Stimulated activated CD4-positive, alpha-beta T cell treated with anti-CD3 and anti-CD28 coated beads, Interleukin-1b, Interleukin-23, amount 100 ng/mL, for 1 hour (primary cell): Measurements from ENCODE around the gene CHFR.
A peak's percentile ranks its signal among the peaks of the same experiment; 100 is the strongest.
"Not testable (repeated sequence)": the region's sequence is repeated elsewhere in the genome, so short reads cannot be mapped to it uniquely, and the experiment has no call there.

Experiments used
- DNase-seq, 2 donors: peaks; one replicate each; pipeline ENCODE4 v3.0.0-alpha.2; 2020; ENCODE audit warnings: low read depth in 2 of 2

The CHFR gene

GRCh38 chr12:132887513-132888351, at the start of gene CHFR:
CHFR (minus strand) TSS chr12:132887605; CDS start chr12:132887328, 277 bp downstream.
- DNase-seq, result peak; percentile 74 to 83

DNA sequence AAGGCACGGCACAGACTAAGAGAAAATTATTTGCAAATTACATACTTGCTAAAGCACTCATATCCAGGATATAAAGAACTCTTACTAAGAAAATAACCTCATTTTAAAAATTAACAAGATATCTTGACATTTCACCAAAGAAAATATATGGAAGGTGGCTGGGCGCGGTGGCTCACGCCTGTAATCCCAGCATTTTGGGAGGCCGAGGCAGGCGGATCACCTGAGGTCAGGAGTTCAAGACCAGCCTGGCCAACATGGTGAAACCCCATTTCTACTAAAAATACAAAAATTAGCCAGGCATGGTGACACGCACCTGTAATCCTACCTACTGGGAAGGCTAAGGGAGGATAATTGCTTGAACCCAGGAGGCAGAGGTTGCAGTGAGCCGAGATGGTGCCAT, 49.5 kb upstream of the CHFR start:
- not testable (repeated sequence) for DNase-seq

DNA sequence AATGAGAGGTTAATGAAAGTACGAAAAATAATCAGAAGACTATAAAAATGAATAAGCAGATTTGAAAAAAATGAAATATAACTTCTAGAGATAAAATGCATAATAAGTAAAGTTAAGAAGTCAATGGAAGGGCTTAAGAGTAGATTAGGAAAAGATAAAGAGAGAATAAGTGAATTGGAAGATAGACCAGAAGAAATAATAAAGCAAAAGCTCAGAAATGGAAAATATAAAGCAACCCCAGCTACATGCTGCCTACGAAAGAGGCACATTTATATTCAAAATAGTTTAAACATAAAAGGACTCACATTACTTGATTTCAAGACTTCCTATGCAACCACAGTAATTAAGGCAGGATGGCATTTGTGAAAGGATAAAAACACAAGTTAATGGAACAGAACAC, 48.8 kb upstream of the CHFR start:
- no peak for DNase-seq

DNA sequence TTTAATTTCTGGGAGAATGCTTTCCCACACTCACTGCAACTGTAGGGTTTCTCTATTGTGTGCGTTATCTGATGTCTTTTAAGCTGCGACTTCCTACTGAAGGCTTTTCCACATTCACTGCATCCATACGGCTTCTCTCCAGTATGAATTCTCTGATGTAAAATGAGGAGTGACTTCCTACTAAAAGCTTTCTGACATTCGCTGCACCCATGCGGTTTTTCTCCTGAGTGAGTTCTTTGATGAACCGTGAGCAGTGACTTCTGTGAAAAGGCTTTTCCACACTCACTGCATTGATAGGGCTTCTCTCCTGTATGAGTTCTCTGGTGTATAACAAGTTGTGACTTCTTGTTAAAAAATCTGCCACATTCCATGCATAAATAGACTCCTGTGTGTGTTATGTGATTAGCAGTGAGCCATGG, 39.0 kb upstream of the CHFR start:
- DNase-seq, result no peak

- no peak for DNase-seq
Measured at GRCh38 chr12:132925597-132926414, 38.4 kb upstream of the CHFR start.

DNA sequence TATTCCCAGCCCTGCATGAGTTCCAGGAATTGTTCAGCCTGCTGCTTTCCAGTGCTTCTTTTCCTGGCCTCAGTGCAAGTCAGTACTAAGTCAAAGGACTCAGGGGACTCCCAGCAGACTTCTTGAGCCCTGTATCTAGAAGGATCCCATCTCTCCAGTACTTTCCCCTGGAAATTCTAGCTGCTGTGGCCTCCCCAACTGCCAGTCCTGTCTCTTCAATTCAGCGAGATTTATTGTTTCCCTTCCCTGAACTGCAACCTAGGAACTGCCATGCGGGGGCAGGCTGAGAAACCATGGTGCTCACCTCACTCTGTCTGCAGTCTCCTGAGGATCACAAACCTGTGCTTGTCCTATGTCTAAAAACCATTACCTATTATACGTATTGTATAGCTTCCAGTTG, 37.0 kb upstream of the CHFR start:
- no peak for DNase-seq

DNA sequence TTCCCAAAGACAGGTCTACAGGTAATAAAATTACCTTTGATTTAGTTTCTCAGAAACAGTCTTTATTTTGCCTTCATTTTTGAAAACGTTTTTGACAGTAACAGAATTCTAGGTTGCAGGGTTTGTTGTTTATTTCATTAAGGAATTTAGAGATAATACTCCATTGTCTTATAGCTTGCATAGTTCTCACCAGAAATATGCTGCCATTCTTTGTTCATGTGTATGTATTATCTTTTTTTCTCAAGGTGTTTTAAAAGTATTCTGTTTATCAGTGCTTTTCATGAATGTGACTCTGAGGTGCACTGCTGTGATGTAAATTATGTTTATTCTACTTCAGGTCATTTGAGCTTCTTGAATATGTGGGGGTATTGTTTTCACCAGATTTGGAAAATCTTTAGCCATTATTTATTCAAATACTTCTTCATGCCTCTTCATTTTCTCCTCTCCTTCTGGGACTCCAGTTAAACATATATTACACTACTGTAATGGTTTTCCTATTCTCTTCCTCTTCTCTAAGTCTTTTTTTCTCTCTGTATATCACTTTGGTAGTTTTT, 36.0 kb upstream of the CHFR start:
- no peak for DNase-seq

- no peak for DNase-seq
Measured at GRCh38 chr12:132922676-132923075, 35.3 kb upstream of the CHFR start.

GRCh38 chr12:132921685-132922084, 34.3 kb upstream of the CHFR start:
- DNase-seq, result no peak

DNA sequence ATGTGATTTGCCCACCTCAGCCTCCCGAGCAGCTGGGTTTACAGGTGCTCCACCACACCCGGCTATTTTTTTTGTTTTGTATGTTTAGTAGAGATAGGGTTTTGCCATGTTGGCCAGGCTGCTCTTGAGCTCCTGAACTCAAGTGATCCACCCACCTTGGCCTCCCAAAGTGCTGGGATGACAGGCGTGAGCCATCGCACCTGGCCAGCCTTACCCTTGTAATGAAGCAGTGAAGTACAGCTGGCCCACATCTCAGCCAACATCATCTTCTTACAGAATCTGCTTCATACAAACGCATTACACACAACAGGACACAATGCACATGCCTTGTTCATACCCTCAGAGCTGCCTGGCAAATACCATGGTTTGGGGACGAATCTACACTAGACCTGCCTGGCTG, 31.3 kb upstream of the CHFR start:
- DNase-seq, result no peak

- DNase-seq, result no peak
Measured at GRCh38 chr12:132909030-132909368, 21.6 kb upstream of the CHFR start.

GRCh38 chr12:132908145-132909029, 21.0 kb upstream of the CHFR start:
- DNase-seq, result peak; percentile 86 to 87

- not testable (repeated sequence) for DNase-seq
Measured at GRCh38 chr12:132907789-132908144, 20.4 kb upstream of the CHFR start.

DNA sequence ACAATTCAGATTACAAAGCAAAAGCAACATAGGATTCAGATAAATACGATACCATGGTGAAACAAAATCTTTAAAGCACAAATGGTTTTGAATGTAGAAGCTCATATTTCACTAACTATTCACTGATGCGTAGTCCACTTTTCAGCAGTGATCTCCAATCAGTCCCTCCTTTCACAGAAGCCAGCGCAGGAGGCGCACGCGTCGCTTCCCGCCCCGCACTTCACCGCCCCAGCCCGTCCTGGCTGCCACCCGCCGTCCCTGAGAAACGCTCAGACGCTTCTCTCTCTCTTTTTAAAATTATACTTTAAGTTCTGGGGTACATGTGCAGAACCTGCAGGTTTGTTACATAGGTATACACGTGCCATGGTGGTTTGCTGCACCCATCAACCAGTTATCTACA, 19.8 kb upstream of the CHFR start:
- no peak for DNase-seq

- DNase-seq, result peak; percentile 82 to 87
Measured at GRCh38 chr12:132904718-132905328, 17.4 kb upstream of the CHFR start.

DNA sequence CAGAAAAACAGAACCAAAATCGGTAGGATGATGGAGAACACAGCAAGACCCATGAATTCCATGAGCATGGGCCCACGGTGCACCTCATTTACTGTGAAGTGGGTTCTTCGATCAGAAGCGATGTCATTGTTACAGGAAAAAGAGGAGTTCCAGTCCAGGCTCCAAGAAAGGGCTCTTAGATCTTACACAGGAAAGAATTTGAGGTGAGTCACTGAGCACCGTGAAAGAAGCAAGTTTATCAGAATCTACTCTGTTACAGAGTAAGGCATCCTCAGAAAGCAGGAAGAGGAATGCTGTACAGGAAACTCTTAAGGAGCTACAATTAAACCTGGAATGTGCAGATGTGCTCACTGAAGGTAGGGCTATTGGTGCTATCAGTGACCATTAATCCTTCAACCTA, 11.6 kb upstream of the CHFR start:
- DNase-seq, result no peak

DNA sequence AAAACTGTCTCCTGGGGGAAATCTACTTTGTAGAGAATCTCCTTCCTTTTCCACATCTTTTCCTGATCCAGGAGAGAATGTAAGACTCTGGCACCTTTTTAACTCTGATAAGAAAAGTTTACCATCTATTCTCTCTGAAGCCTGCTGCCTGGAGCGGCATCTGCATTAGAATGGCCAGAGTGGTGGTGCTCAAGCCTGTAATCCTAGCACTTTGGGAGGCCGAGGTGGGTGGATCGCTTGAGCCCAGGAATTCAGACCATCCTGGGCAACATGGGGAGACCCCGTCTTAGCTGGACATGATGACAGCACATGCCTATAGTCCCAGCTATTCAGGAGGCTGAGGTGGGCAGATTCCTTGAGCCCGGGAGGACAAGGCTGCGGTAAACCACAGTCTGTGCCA, 1.4 kb upstream of the CHFR start:
- no peak for DNase-seq

DNA sequence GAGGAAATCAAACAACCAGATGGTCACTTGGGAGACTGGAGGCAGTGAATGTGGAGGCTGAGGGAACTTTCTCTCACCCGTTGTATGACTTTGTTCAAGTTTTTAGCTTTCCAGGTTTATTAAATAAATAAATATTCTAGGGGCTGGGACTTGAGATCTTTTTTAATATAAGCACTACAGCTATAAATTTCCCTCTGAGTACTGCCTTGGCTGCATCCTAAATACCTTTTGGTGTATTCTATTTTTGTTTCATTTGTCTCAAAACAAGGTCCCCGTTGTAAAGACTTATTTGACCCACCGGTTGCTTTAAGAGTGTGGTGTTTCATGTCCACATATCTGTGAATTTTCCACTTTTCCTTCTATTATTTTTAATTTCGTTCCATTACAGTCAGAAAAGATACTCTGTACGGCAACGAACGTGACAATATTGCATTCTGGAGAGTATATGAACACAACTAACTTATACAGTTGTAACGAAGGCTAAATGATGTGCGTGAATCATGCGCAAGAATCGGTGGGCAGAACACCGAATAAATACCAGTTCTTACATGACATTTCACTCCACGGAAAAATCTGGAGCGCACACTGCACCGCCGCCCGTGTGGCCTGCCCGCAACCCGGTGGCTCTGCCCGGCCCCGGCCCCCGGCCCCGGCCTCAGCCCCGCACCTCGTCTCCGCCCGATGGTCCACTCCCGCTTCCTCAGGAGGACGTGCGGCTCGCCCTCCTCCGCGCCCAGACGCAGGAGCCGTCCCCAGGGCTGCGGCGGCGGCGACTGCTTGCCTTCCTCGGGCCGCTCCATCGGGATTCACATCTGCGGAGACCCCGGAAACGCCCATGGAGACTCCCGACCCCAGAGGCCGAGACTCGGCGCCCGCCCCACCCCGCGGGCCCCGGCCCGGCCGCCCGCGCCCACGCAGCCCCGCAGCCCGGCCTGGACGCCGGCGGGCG, 602 bp downstream of the CHFR start:
- DNase-seq, result no peak

GRCh38 chr12:132881818-132882217, 5.6 kb downstream of the CHFR start:
- no peak for DNase-seq

DNA sequence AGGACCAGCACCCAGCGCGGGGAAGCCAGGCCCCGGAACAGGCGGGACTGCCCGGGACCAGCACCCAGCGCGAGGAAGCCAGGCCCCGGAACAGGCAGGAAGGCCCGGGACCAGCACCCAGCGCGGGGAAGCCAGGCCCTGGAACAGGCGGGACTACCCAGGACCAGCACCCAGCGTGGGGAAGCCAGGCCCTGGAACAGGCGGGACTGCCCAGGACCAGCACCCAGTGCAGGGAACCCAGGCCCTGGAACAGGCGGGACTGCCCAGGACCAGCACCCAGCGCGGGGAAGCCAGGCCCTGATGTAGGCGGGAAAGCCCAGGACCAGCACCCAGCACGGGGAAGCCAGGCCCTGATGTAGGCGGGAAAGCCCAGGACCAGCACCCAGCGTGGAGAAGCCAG, 12.8 kb downstream of the CHFR start:
- not testable (repeated sequence) for DNase-seq
